HG02884 (cell line): ENCODE data around the gene MMD.

Experiments used
- ATAC-seq: cut with Tn5 transposase; IDR thresholded peaks from one replicate; pipeline ENCODE4 v1.9.1; 2021; ENCODE audit warnings: mild to moderate bottlenecking, moderate library complexity; ENCODE audit not compliant: unreplicated experiment

The MMD gene

GRCh38 chr17:55356434-55357328, 65.0 kb downstream of the MMD start:
- peak; percentile 95 for ATAC-seq

- no peak for ATAC-seq
Measured at GRCh38 chr17:55354941-55355340, 66.7 kb downstream of the MMD start.

- no peak for ATAC-seq
Measured at GRCh38 chr17:55354010-55354409, 67.6 kb downstream of the MMD start.

GRCh38 chr17:55351226-55351625, 70.4 kb downstream of the MMD start:
- ATAC-seq: no peak

- ATAC-seq: no peak
Measured at GRCh38 chr17:55350825-55351205, 70.8 kb downstream of the MMD start.

- no peak for ATAC-seq
Measured at GRCh38 chr17:55348749-55349354, 72.8 kb downstream of the MMD start.

GRCh38 chr17:55347341-55347740, 74.3 kb downstream of the MMD start:
- no peak for ATAC-seq

GRCh38 chr17:55346658-55347057, 75.0 kb downstream of the MMD start:
- ATAC-seq: no peak

- no peak for ATAC-seq
Measured at GRCh38 chr17:55345132-55345531, 76.5 kb downstream of the MMD start.

- ATAC-seq: no peak
Measured at GRCh38 chr17:55344514-55344997, 77.1 kb downstream of the MMD start.

- ATAC-seq: no peak
Measured at GRCh38 chr17:55343900-55344513, 77.6 kb downstream of the MMD start.

GRCh38 chr17:55342800-55343585, 78.6 kb downstream of the MMD start:
- no peak for ATAC-seq
